ENCODE measurements around the gene DLEU7.

Gene DLEU7

DNA sequence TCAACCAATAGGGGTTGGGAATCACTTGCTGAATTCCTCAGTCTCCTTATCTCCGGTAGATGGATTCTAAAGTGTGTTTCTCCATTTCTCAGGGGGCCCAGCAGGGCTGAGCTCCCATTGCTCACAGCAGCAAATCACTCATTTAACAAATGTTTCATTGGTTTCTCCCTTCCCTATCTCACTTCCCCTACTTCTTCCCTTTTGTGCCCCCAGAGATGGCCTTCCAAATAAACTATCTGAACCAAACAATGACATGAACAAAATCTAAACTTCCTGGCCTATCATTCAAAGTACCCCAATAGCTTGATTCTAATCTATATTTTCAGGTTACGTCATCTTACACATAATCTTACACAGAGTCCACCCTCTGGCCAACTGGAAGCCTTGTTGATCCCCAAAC, 60.4 kb downstream of the DLEU7 start:
- TF ChIP-seq, protein P1, sequence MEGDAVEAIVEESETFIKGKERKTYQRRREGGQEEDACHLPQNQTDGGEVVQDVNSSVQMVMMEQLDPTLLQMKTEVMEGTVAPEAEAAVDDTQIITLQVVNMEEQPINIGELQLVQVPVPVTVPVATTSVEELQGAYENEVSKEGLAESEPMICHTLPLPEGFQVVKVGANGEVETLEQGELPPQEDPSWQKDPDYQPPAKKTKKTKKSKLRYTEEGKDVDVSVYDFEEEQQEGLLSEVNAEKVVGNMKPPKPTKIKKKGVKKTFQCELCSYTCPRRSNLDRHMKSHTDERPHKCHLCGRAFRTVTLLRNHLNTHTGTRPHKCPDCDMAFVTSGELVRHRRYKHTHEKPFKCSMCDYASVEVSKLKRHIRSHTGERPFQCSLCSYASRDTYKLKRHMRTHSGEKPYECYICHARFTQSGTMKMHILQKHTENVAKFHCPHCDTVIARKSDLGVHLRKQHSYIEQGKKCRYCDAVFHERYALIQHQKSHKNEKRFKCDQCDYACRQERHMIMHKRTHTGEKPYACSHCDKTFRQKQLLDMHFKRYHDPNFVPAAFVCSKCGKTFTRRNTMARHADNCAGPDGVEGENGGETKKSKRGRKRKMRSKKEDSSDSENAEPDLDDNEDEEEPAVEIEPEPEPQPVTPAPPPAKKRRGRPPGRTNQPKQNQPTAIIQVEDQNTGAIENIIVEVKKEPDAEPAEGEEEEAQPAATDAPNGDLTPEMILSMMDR (IDR thresholded peaks at IDR 0.05): no peak
- Histone ChIP-seq H3K9me3 (no peaks in the 10 kb centered on the region), H3K4me3 (no peak overlapping the region), H3K4me1 (no peaks in the 10 kb centered on the region), H3K27ac (no peak overlapping the region), H3K36me3 (no peaks in the 10 kb centered on the region), H3K27me3 (no peaks in the 10 kb centered on the region)
- DNase-seq: no peak
- intact Hi-C loops (cut with DNase I; ENCODE audit: low total_unique reads): no loop called here

DNA sequence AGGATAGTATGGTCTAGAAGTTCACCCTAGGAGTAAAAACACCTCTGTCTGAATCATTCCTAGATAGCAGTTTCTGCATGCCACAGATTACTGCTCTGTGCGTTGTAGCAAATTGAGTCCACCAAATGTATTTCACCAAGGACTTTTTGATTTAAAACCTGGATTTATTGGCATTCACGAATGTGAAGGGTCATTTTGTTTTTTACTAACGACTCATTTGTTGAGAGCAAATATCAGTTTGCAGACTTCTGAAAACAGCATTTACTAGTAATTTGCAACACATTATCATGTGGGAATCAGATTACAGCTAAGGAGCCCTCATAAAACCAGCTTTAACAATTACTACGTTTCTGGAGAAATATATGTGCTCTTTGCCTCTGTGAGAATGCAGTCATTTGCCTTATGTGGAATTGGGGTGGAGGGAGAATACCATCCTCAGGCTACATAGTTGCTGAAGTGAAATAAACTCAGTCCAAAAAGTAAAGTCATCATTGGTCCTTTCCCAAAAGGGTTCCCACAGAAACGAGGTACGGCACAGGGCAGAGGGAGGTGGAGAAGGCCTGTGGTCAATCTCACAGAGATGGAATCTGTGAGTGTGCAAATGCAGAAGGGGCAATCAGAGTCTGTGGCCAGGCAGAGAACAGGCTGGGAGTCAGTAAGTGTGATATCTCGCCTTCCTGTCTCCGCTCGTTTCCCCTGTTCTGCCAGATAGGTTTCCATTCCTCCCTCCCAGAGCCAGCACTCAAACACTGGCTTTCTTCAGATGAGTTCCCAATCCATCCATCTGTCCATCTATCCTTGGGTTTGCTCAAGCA, 63.1 kb downstream of the DLEU7 start:
- H3K36me3 ChIP-seq: no peaks in the 10 kb centered on the region
- DNase-seq: no peak
- no peaks in the 10 kb centered on the region for H3K27me3 ChIP-seq
- no peaks in the 10 kb centered on the region for H3K4me1 ChIP-seq
- intact Hi-C loops (cut with DNase I; ENCODE audit: low total_unique reads): no loop called here
- TF ChIP-seq, protein P1 (IDR thresholded peaks at IDR 0.05): no peak
- H3K4me3 ChIP-seq: no peak overlapping the region
- no peak overlapping the region for H3K27ac ChIP-seq
- H3K9me3 ChIP-seq: peaks cover 0 to 9% (median 0%) of the 10 kb centered on the region in 3 donors

DNA sequence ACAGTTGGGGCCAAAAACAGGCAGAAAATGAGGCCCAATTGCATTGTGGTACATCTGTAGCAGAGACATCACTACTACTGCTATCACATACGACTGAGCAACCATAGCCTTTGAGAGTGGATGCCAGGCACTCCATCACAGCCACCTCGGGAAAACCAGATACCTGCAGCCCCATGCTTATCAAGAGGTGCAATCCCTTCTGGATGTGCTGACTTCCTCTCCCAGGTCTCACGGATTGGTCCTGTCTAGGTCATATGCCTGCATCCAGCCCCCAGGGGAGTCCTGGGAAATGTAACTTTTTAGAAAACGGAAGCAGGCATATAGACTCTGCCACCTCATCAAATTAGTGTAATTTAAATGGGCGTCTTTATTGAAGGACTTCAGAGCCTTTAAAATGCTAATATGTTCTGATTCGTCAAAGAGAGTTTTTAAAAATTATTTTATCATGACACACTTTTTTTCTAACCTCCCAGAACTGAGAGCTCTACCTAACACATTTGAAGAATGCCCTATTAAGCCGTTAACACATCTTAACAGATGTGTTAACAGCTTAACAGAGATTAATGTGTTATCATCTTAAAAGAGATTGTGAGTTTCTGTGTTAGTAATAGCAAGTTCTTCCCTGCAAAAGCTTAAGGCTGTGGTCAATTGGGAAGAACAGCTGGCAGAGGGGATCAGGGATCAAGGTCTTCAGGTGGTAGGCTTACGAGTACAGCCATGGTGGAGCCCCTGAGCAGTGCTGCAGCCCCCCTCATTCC, 63.9 kb downstream of the DLEU7 start:
- intact Hi-C loops (cut with DNase I; ENCODE audit: low total_unique reads): no loop called here
- no peaks in the 10 kb centered on the region for H3K36me3 ChIP-seq
- H3K27ac ChIP-seq: no peak overlapping the region
- H3K9me3 ChIP-seq: peaks cover 0 to 13% (median 0%) of the 10 kb centered on the region in 3 donors
- no peak overlapping the region for H3K4me3 ChIP-seq
- TF ChIP-seq, protein P1 (IDR thresholded peaks at IDR 0.05): no peak
- DNase-seq: no peak
- no peaks in the 10 kb centered on the region for H3K4me1 ChIP-seq
- H3K27me3 ChIP-seq: no peaks in the 10 kb centered on the region
